ENCODE results near the gene CDC34.

Gene CDC34

GRCh38 chr19:542173-542866 is 10.8 kb downstream of the CDC34 start:
- no peaks in the 10 kb centered on the region for H3K27me3 ChIP-seq
- peaks cover 58% of the 10 kb centered on the region for H3K36me3 ChIP-seq

GRCh38 chr19:543910-544608 is 12.5 kb downstream of the CDC34 start, which contains the start of gene GZMM:
Gene GZMM, plus strand, starts transcription at chr19:544053. Its CDS starts 19 bp downstream, at chr19:544072.
- Histone ChIP-seq H3K27ac (no peak within 1 kb of the TSS), H3K9ac (no peak within 1 kb of the TSS), H3K4me3 (no peak within 1 kb of the TSS), H4K20me1 (peaks cover 33% of the 10 kb centered on the region), H3K4me1 (peaks cover 28% of the 10 kb centered on the region), H3K36me3 (peaks cover 40% of the 10 kb centered on the region), H3K4me2 (peak within 1 kb of the TSS; percentile 9; the same call in 1 of the 2 replicates), H3K27me3 (no peaks in the 10 kb centered on the region), H3K9me3 (no peaks in the 10 kb centered on the region)
- TF ChIP-seq Cebpa-rat (IDR thresholded peaks at IDR 0.05), result no peak

More at GRCh38 chr19:542173-542866, 10.8 kb downstream of the CDC34 start:
- Histone ChIP-seq H3K4me2 (no peak overlapping the region; the same call in 1 of the 2 replicates), H3K4me3 (no peak overlapping the region), H4K20me1 (peaks cover 47% of the 10 kb centered on the region), H3K9me3 (no peaks in the 10 kb centered on the region), H3K9ac (no peak overlapping the region), H3K4me1 (peaks cover 44% of the 10 kb centered on the region), H3K27ac (0 out of 2 replicates have a peak overlapping the region, but pooled peaks have one; percentile 35)
- no peak for TF ChIP-seq Cebpa-rat (IDR thresholded peaks at IDR 0.05)

DNA sequence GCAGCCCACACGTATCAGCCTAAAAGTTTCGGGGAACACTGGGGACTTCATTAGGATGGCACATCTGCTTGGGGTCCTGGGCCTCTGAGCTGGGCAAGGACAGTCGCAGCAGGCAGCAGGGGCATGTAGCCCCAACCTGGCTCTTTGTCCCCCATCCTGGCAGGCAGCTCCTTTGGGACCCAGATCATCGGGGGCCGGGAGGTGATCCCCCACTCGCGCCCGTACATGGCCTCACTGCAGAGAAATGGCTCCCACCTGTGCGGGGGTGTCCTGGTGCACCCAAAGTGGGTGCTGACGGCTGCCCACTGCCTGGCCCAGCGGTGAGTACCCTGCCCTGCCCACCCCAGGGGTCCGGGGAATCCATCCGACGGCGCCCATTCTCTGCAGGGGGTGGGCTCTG is 15.6 kb downstream of the CDC34 start:
- Histone ChIP-seq H3K4me1 (peaks cover 14% of the 10 kb centered on the region), H3K9me3 (no peaks in the 10 kb centered on the region), H3K27me3 (no peaks in the 10 kb centered on the region), H3K9ac (no peak overlapping the region), H4K20me1 (peaks cover 11% of the 10 kb centered on the region), H3K4me2 (no peak overlapping the region), H3K27ac (no peak overlapping the region), H3K4me3 (no peak overlapping the region), H3K36me3 (peaks cover 17% of the 10 kb centered on the region)
- no peak for TF ChIP-seq Cebpa-rat (IDR thresholded peaks at IDR 0.05)

- H3K4me1 ChIP-seq, result peaks cover 12% of the 10 kb centered on the region
- H4K20me1 ChIP-seq, result peaks cover 6% of the 10 kb centered on the region; the same call in 1 of the 2 replicates
- H3K9ac ChIP-seq, result no peak overlapping the region
- no peak overlapping the region for H3K4me2 ChIP-seq
- H3K36me3 ChIP-seq, result peaks cover 9% of the 10 kb centered on the region
- H3K9me3 ChIP-seq, result no peaks in the 10 kb centered on the region
- no peak for TF ChIP-seq Cebpa-rat (IDR thresholded peaks at IDR 0.05)
- H3K27me3 ChIP-seq, result no peaks in the 10 kb centered on the region
- H3K4me3 ChIP-seq, result no peak overlapping the region
- H3K27ac ChIP-seq, result no peak overlapping the region
Measured at GRCh38 chr19:547836-548720, 16.5 kb downstream of the CDC34 start.

DNA sequence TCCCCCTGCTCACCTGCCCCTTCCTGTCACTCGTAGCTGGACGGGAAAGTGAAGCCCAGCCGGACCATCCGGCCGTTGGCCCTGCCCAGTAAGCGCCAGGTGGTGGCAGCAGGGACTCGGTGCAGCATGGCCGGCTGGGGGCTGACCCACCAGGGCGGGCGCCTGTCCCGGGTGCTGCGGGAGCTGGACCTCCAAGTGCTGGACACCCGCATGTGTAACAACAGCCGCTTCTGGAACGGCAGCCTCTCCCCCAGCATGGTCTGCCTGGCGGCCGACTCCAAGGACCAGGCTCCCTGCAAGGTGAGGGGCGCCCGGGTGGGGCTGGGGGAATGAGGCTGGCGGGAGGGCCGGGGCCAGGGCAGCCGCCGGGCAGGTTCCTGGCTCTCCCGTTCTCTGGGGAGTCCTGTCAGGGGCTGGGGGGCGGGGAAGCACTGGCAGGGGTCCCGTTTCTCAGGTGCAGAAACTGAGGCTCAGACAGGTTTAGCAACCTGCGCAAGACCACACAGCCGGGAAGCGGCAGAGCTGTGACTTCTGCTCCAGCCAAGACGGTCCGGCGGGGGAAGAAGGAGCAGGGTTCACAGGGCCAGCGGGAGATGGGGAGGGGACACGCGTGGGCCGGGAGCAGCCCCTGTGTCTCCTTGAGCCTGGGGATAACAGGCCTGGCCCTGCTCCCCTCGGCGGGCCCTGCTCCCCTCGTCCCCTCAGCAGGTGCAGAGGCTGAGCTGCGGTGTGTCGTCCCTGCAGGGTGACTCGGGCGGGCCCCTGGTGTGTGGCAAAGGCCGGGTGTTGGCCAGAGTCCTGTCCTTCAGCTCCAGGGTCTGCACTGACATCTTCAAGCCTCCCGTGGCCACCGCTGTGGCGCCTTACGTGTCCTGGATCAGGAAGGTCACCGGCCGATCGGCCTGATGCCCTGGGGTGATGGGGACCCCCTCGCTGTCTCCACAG is 17.6 kb downstream of the CDC34 start:
- Histone ChIP-seq H3K27me3 (no peaks in the 10 kb centered on the region), H3K27ac (no peak overlapping the region), H3K4me3 (no peak overlapping the region)

DNA sequence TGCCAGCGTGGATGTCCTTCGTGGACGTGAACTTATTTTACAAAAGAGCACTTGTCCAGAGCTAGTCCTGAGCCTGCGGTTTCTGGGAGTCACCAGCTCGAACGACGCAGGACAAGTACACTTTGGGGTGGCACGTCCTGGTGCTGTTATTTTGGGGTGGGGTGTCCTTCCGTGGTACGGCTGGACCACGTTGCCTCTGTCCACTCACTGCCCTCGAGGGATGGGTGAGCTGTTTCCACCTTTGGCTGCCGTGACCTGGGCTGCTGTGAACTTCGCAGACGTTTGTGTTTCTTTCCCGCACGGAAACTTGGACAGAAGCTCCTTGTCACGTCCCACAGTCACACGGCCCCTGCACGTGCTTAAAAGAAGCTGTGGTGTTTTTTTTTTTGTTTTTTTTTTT is 23.3 kb downstream of the CDC34 start:
- no peaks in the 10 kb centered on the region for H3K27me3 ChIP-seq
- H4K20me1 ChIP-seq, result no peaks in the 10 kb centered on the region
- no peak overlapping the region for H3K9ac ChIP-seq
- H3K36me3 ChIP-seq, result no peaks in the 10 kb centered on the region
- H3K27ac ChIP-seq, result no peak overlapping the region
- no peak overlapping the region for H3K4me3 ChIP-seq
- peaks cover 28% of the 10 kb centered on the region for H3K4me1 ChIP-seq
- no peak for TF ChIP-seq Cebpa-rat (IDR thresholded peaks at IDR 0.05)
- no peak overlapping the region for H3K4me2 ChIP-seq
- H3K9me3 ChIP-seq, result no peaks in the 10 kb centered on the region

More for the DNA sequence above, 17.6 kb downstream of the CDC34 start:
- Histone ChIP-seq H4K20me1 (peaks cover 1% of the 10 kb centered on the region; the same call in 1 of the 2 replicates), H3K4me2 (no peak overlapping the region), H3K4me1 (peaks cover 2% of the 10 kb centered on the region), H3K9ac (no peak overlapping the region), H3K9me3 (no peaks in the 10 kb centered on the region), H3K36me3 (no peaks in the 10 kb centered on the region)
- no peak for TF ChIP-seq Cebpa-rat (IDR thresholded peaks at IDR 0.05)

GRCh38 chr19:555474-555808 is 23.9 kb downstream of the CDC34 start:
- Histone ChIP-seq H3K4me1 (peaks cover 34% of the 10 kb centered on the region), H3K4me3 (no peak overlapping the region), H3K4me2 (no peak overlapping the region), H3K36me3 (no peaks in the 10 kb centered on the region), H3K27ac (no peak overlapping the region), H3K9ac (no peak overlapping the region), H3K9me3 (no peaks in the 10 kb centered on the region), H4K20me1 (no peaks in the 10 kb centered on the region), H3K27me3 (no peaks in the 10 kb centered on the region)
- no peak for TF ChIP-seq Cebpa-rat (IDR thresholded peaks at IDR 0.05)

GRCh38 chr19:556611-557382 is 25.2 kb downstream of the CDC34 start:
- Histone ChIP-seq H3K4me2 (no peak overlapping the region), H3K27me3 (no peaks in the 10 kb centered on the region), H3K36me3 (0 out of 2 replicates have a peak, but pooled peaks cover 3% of the 10 kb centered on the region), H3K27ac (no peak overlapping the region), H3K4me1 (peaks cover 34% of the 10 kb centered on the region), H3K4me3 (no peak overlapping the region), H4K20me1 (no peaks in the 10 kb centered on the region), H3K9me3 (peaks cover 7% of the 10 kb centered on the region), H3K9ac (no peak overlapping the region)
- no peak for TF ChIP-seq Cebpa-rat (IDR thresholded peaks at IDR 0.05)

Data from BLaER1 (cell line).